H1 (cell line): ENCODE measurements around the gene ILK. TPM values are rescaled to one million over a fixed set of nuclear protein-coding genes. Genes with fewer than 3 reads are reported as not detected.

Experiments
- CTCF ChIA-PET: fragments of 300-600 bp; sonication (Branson Sonifier 250); formaldehyde crosslinking; loops from one replicate; lab custom pipeline; 2021; ENCODE audit not compliant: partially characterized antibody; lab: Charles Lee
- POLR2A ChIA-PET: fragments of 300-600 bp; sonication (Branson Sonifier 250); formaldehyde crosslinking; loops from one replicate; lab custom pipeline; 2021; ENCODE audit warnings: inconsistent platforms; ENCODE audit not compliant: partially characterized antibody; lab: Charles Lee
- DNase-seq, 2 experiments: peaks; one replicate each; pipeline versions ENCODE4 v3.0.0 to v3.0.0-alpha.2; 2010 to 2022; ENCODE audit warnings: low spot score in 2 of 2, low read depth in 1 of 2, mixed read lengths in 1 of 2
- FAIRE-seq: peaks from 2 replicates; lab custom pipeline; 2011; peaks lifted over from hg19 to GRCh38; lab: Jason Lieb, UNC
- H2AFZ ChIP-seq: 2 replicates; pipeline ENCODE4 v1.8.1; 2012; ENCODE audit warnings: low read length, inconsistent platforms
- H2AK5ac ChIP-seq: 2 replicates; pipeline ENCODE4 v1.6.1; 2013; ENCODE audit warnings: low read depth, low read length
- H2BK120ac ChIP-seq: replicated peaks from 2 replicates; pipeline ENCODE3; 2013; ENCODE audit warnings: low read depth, low read length, inconsistent platforms
- H2BK12ac ChIP-seq: 2 replicates; pipeline ENCODE4 v1.6.1; 2013; ENCODE audit warnings: low read depth, low read length
- H2BK15ac ChIP-seq: 2 replicates; pipeline ENCODE4 v1.6.1; 2013; ENCODE audit warnings: low read length
- H2BK20ac ChIP-seq: 2 replicates; pipeline ENCODE4 v1.6.1; 2013; ENCODE audit warnings: low read length
- H2BK5ac ChIP-seq: 2 replicates; pipeline ENCODE4 v1.6.1; 2013; ENCODE audit warnings: low read depth, low read length
- H3K14ac ChIP-seq: 2 replicates; pipeline ENCODE4 v1.6.1; 2013; ENCODE audit warnings: inconsistent platforms; ENCODE audit not compliant: insufficient read length
- H3K18ac ChIP-seq: 2 replicates; pipeline ENCODE4 v1.6.1; 2013; ENCODE audit warnings: low read length; ENCODE audit errors: extremely low read depth
- H3K23ac ChIP-seq: 2 replicates; pipeline ENCODE4 v1.6.1; 2013; ENCODE audit warnings: inconsistent platforms; ENCODE audit not compliant: insufficient read length
- H3K23me2 ChIP-seq: 2 replicates; pipeline ENCODE4 v1.6.1; 2013; ENCODE audit warnings: low read depth, low read length
- H3K27ac ChIP-seq: 2 replicates; pipeline ENCODE4 v1.6.1; 2011; ENCODE audit warnings: low read depth, low read length, inconsistent platforms
- H3K27me3 ChIP-seq, 4 experiments: replicated peaks in 1 of 4; 1 replicate in 1 of 4; 2 replicates in 3 of 4; pipeline versions ENCODE4 v1.6.1 to v1.8.1; 2011 to 2013; ENCODE audit warnings: low read length in 3 of 4, mild to moderate bottlenecking in 3 of 4, inconsistent platforms in 2 of 4, mixed read lengths in 2 of 4, moderate library complexity in 1 of 4; ENCODE audit not compliant: control insufficient read depth in 3 of 4, insufficient read depth in 3 of 4; ENCODE audit errors: extremely low read depth in 1 of 4
- H3K36me3 ChIP-seq, 4 experiments: 2 replicates each; pipeline versions ENCODE4 v1.6.1 to v1.8.1; 2011 to 2013; ENCODE audit warnings: mild to moderate bottlenecking in 4 of 4, low read length in 3 of 4, moderate library complexity in 2 of 4, control low read depth in 1 of 4, inconsistent platforms in 1 of 4; ENCODE audit not compliant: insufficient read depth in 4 of 4, control insufficient read depth in 2 of 4
- H3K4ac ChIP-seq: replicated peaks from 2 replicates; pipeline ENCODE3; 2013; ENCODE audit warnings: low read length, low read depth, mixed read lengths, inconsistent platforms; ENCODE audit not compliant: insufficient read length
- H3K4me1 ChIP-seq, 4 experiments: replicated peaks in 1 of 4; 1 replicate in 1 of 4; 2 replicates in 3 of 4; pipeline versions ENCODE4 v1.6.1 to v1.8.1; 2011 to 2013; ENCODE audit warnings: low read length in 3 of 4, inconsistent platforms in 2 of 4, mixed read lengths in 1 of 4; ENCODE audit not compliant: insufficient read depth in 4 of 4, control insufficient read depth in 3 of 4
- H3K4me2 ChIP-seq, 2 experiments: 2 replicates each; pipeline versions ENCODE4 v1.6.1 to v1.8.1; 2011 to 2013; ENCODE audit warnings: low read depth in 2 of 2, low read length in 2 of 2, control low read depth in 1 of 2, inconsistent platforms in 1 of 2, mild to moderate bottlenecking in 1 of 2; ENCODE audit not compliant: insufficient read depth in 1 of 2
- H3K4me3 ChIP-seq, 4 experiments: fragments of 200-600, 300-600 bp in 1 of 4; sonication (generic), shearing (Covaris generic), sonication (Bioruptor Twin) in 1 of 4; 2 replicates each; pipeline versions ENCODE4 v1.5.1 to v1.8.1; 2011 to 2016; ENCODE audit warnings: low read length in 4 of 4, low read depth in 3 of 4, control low read depth in 2 of 4, inconsistent platforms in 2 of 4, mild to moderate bottlenecking in 2 of 4, mixed read lengths in 1 of 4, moderate library complexity in 1 of 4; ENCODE audit not compliant: insufficient read depth in 2 of 4; ENCODE audit errors: extremely low read depth in 1 of 4
- H3K56ac ChIP-seq: replicated peaks from 2 replicates; pipeline ENCODE3; 2013; ENCODE audit warnings: low read depth, mild to moderate bottlenecking, mixed read lengths, low read length, inconsistent platforms; ENCODE audit not compliant: insufficient read length
- H3K79me1 ChIP-seq: 2 replicates; pipeline ENCODE4 v1.6.1; 2013; ENCODE audit warnings: low read depth, low read length, control low read depth
- H3K79me2 ChIP-seq, 2 experiments: 2 replicates each; pipeline versions ENCODE4 v1.6.1 to v1.8.1; 2012 to 2013; ENCODE audit warnings: low read length in 2 of 2, mild to moderate bottlenecking in 2 of 2, inconsistent platforms in 1 of 2; ENCODE audit not compliant: insufficient read depth in 2 of 2, control insufficient read depth in 1 of 2
- H3K9ac ChIP-seq, 4 experiments: replicated peaks in 1 of 4; 1 replicate in 1 of 4; 2 replicates in 3 of 4; pipeline versions ENCODE4 v1.6.1 to v1.8.1; 2011 to 2013; ENCODE audit warnings: low read depth in 3 of 4, low read length in 3 of 4, control low read depth in 2 of 4, mild to moderate bottlenecking in 2 of 4, moderate library complexity in 2 of 4, inconsistent platforms in 1 of 4; ENCODE audit errors: extremely low read depth in 1 of 4
- H3K9me3 ChIP-seq, 2 experiments: 2 replicates each; pipeline versions ENCODE4 v1.6.1 to v1.8.1; 2012 to 2013; ENCODE audit warnings: mild to moderate bottlenecking in 2 of 2, moderate library complexity in 2 of 2, control low read depth in 1 of 2, inconsistent platforms in 1 of 2, low read depth in 1 of 2, low read length in 1 of 2, mixed read lengths in 1 of 2; ENCODE audit not compliant: insufficient read depth in 2 of 2
- H4K20me1 ChIP-seq, 2 experiments: replicated peaks in 1 of 2; 2 replicates each; pipeline versions ENCODE3 to v1.8.1; 2011 to 2013; ENCODE audit warnings: inconsistent platforms in 2 of 2, low read length in 2 of 2, mild to moderate bottlenecking in 1 of 2; ENCODE audit not compliant: insufficient read depth in 2 of 2, control insufficient read depth in 1 of 2
- H4K5ac ChIP-seq: 2 replicates; pipeline ENCODE4 v1.6.1; 2013; ENCODE audit warnings: low read length, low read depth, mixed read lengths, inconsistent platforms; ENCODE audit not compliant: insufficient read length
- H4K8ac ChIP-seq: 2 replicates; pipeline ENCODE4 v1.8.0; 2013; ENCODE audit warnings: mild to moderate bottlenecking, moderate library complexity, low read length, inconsistent platforms; ENCODE audit not compliant: insufficient read depth; ENCODE audit errors: extremely low read depth
- H4K91ac ChIP-seq: replicated peaks from 2 replicates; pipeline ENCODE3; 2013; ENCODE audit warnings: low read length, mixed read lengths, inconsistent platforms; ENCODE audit not compliant: insufficient read length
- WGBS, 2 experiments: shearing (Covaris generic) in 1 of 2; methylation state at CpG; one replicate each; pipeline versions ENCODE4 v1.1.6 to v1.1.7; 2013 to 2015; ENCODE audit warnings: low lambda C conversion rate in 2 of 2, mixed read lengths in 2 of 2, inconsistent platforms in 1 of 2, low coverage in 1 of 2, missing lambda C conversion rate in 1 of 2; ENCODE audit not compliant: insufficient replicate concordance in 2 of 2, insufficient coverage in 1 of 2, insufficient read length in 1 of 2; ENCODE audit errors: extremely low coverage in 1 of 2, missing lambda C conversion rate in 1 of 2; 5-methylcytosine and 5-hydroxymethylcytosine counted together
- polyA plus RNA-seq, 7 experiments: library from polyadenylated mRNA; depleted of rRNA in 3 of 7; stranded (reverse) in 5 of 7; unstranded in 2 of 7; fragments of >200 nt in 5 of 7; fragments of 200-250 nt in 2 of 7; gene quantifications; 1 replicate in 5 of 7; 2 replicates in 1 of 7; 4 replicates in 1 of 7; pipeline versions ENCODE4 v1.2.1 to v1.2.3, GENCODE V29; 2011 to 2013; ENCODE audit warnings: missing spikeins in 2 of 7, mixed read lengths in 2 of 7
- total RNA-seq: library from RNA; stranded (reverse); fragmentation: NEBNext Ultra II Directional; extraction: Animal tissue kit (Norgen Biotek cat#: 25700); gene quantifications from 2 replicates; pipeline ENCODE4 v1.2.1, GENCODE V29; 2021

ILK gene
- total and polyA plus RNA-seq, 2 of the 8 experiments (the other 6 are each of a cell fraction or from before 2014, with no cell fraction given) = 91.4 to 132 TPM

- Histone ChIP-seq H2BK15ac (no peak overlapping the region), H2BK20ac (no peak overlapping the region), H3K79me2 (peaks cover 0 to 8% of the 10 kb centered on the region in 2 experiments; a peak in 1 of 4 replicates), H3K4me3 (no peak overlapping the region), H2AK5ac (no peak overlapping the region), H3K9ac (no peak overlapping the region), H3K9me3 (no peaks in the 10 kb centered on the region), H3K4me2 (no peak overlapping the region), H3K23me2 (peaks cover 13% of the 10 kb centered on the region), H3K27me3 (no peaks in the 10 kb centered on the region), H3K56ac (no peak overlapping the region), H3K27ac (no peak overlapping the region), H3K79me1 (no peaks in the 10 kb centered on the region; the same call in none of the 2 replicates), H3K18ac (no peak overlapping the region), H3K4me1 (peaks cover 0 to 7% (median 4%) of the 10 kb centered on the region in 4 experiments; a peak in 3 of 7 replicates), H4K91ac (no peak overlapping the region), H3K14ac (no peak overlapping the region), H3K23ac (no peak overlapping the region), H4K8ac (no peak overlapping the region), H2AFZ (no peak overlapping the region), H2BK5ac (no peak overlapping the region), H4K20me1 (no peaks in the 10 kb centered on the region), H2BK12ac (no peak overlapping the region), H3K4ac (no peak overlapping the region), H2BK120ac (no peak overlapping the region), H4K5ac (no peak overlapping the region), H3K36me3 (peaks cover 0 to 4% (median 2%) of the 10 kb centered on the region in 4 experiments; a peak in 4 of 8 replicates)
- WGBS, 2 experiments = 92% methylated on average over 14 of the region's 14 CpGs; no CpG with 5 or more reads in 1 of the 2 experiments
- CTCF ChIA-PET = interaction anchor here (0.9 to 2.6 kb wide), 4 partner anchors 10 to 238 kb away, joined by 3 to 10 read pairs (median 4); no protein-coding TSS in a partner anchor
- POLR2A ChIA-PET = interaction anchor here (0.9 to 3.2 kb wide), 4 partner anchors 9 to 148 kb away, joined by 3 to 31 read pairs (median 5); no protein-coding TSS in a partner anchor
- DNase-seq (no peak), FAIRE-seq (no peak)
These were observed 13.1 kb downstream of the ILK start for GRCh38 chr11:6616596-6617250.
